ENCODE measurements around the gene PCYT2.

DNA sequence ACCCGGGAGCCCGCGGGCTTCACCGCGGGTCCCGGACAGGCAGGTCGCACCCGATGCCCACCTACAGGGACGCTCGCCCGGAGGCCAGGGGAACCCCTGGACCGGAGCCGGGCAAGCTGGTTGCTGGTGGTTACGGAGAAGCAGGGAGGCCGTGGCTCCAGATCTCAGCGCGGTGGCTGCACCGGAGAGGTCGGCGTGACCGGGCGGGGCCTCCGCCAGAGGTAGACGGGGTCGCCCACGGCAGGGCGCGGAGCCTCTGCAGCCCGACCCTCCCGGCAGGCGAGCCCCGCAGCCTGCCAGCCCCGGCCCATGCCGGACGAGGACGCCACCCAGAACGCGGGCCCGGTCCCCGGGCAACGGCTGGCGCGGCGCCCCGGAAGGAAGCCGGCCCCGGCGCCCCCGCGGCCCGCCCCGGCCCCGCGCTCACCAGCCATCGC lies 341 bp downstream of the PCYT2 start:
- TF ChIP-seq, protein P1, sequence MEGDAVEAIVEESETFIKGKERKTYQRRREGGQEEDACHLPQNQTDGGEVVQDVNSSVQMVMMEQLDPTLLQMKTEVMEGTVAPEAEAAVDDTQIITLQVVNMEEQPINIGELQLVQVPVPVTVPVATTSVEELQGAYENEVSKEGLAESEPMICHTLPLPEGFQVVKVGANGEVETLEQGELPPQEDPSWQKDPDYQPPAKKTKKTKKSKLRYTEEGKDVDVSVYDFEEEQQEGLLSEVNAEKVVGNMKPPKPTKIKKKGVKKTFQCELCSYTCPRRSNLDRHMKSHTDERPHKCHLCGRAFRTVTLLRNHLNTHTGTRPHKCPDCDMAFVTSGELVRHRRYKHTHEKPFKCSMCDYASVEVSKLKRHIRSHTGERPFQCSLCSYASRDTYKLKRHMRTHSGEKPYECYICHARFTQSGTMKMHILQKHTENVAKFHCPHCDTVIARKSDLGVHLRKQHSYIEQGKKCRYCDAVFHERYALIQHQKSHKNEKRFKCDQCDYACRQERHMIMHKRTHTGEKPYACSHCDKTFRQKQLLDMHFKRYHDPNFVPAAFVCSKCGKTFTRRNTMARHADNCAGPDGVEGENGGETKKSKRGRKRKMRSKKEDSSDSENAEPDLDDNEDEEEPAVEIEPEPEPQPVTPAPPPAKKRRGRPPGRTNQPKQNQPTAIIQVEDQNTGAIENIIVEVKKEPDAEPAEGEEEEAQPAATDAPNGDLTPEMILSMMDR (IDR thresholded peaks at IDR 0.05; ENCODE audit: insufficient read depth, low read length), result no peak
- TF ChIP-seq POLR2AphosphoS5 (IDR thresholded peaks at IDR 0.05; ENCODE audit: low read depth), result no peak

Data from HL-60 (cell line).